Measurements from ENCODE around the gene GSTM4.
"Not testable (repeated sequence)": the region's sequence is repeated elsewhere in the genome, so short reads cannot be mapped to it uniquely, and the experiment has no call there.

- not testable (repeated sequence) for TF ChIP-seq SMC3 (conservative IDR thresholded peaks at IDR 0.05; ENCODE audit: poor library complexity); MXI1 (conservative IDR thresholded peaks at IDR 0.05; ENCODE audit: poor library complexity, severe bottlenecking); CTCF (IDR thresholded peaks at IDR 0.05; ENCODE audit: poor library complexity, severe bottlenecking); EP300 (conservative IDR thresholded peaks at IDR 0.05; ENCODE audit: poor library complexity, severe bottlenecking); REST (IDR thresholded peaks at IDR 0.05; ENCODE audit: borderline replicate concordance)
Measured at GRCh38 chr1:109709822-109710221, 53.9 kb downstream of the GSTM4 start.
